Peyer's patch (tissue), 4 donors: ENCODE measurements around the gene SLC25A38.

Experiments
- POLR2A ChIP-seq, 2 donors: fragments of 450-650 bp; IDR thresholded peaks; one replicate each; pipeline ENCODE4 v1.5.1; 2017; ENCODE audit warnings: antibody characterized with exemption in 2 of 2, mild to moderate bottlenecking in 2 of 2, moderate library complexity in 2 of 2
- TF ChIP-seq, protein P1 (sequence below), 6 experiments: fragments of 450-650 bp in 4 of 6; fragments of 200-600 bp in 2 of 6; sonication (generic) in 1 of 6; IDR thresholded peaks; one replicate each; pipeline ENCODE4 v1.5.1; 2017 to 2019; ENCODE audit warnings: antibody characterized with exemption in 6 of 6, mild to moderate bottlenecking in 3 of 6, moderate library complexity in 1 of 6

GRCh38 chr3:39443530-39443929 is 60.4 kb downstream of the SLC25A38 start:
- TF ChIP-seq, protein P1, sequence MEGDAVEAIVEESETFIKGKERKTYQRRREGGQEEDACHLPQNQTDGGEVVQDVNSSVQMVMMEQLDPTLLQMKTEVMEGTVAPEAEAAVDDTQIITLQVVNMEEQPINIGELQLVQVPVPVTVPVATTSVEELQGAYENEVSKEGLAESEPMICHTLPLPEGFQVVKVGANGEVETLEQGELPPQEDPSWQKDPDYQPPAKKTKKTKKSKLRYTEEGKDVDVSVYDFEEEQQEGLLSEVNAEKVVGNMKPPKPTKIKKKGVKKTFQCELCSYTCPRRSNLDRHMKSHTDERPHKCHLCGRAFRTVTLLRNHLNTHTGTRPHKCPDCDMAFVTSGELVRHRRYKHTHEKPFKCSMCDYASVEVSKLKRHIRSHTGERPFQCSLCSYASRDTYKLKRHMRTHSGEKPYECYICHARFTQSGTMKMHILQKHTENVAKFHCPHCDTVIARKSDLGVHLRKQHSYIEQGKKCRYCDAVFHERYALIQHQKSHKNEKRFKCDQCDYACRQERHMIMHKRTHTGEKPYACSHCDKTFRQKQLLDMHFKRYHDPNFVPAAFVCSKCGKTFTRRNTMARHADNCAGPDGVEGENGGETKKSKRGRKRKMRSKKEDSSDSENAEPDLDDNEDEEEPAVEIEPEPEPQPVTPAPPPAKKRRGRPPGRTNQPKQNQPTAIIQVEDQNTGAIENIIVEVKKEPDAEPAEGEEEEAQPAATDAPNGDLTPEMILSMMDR (IDR thresholded peaks at IDR 0.05), result no peak
- TF ChIP-seq POLR2A (IDR thresholded peaks at IDR 0.05), result no peak
